Measurements from ENCODE around the gene ATP8A2.

Gene ATP8A2

DNA sequence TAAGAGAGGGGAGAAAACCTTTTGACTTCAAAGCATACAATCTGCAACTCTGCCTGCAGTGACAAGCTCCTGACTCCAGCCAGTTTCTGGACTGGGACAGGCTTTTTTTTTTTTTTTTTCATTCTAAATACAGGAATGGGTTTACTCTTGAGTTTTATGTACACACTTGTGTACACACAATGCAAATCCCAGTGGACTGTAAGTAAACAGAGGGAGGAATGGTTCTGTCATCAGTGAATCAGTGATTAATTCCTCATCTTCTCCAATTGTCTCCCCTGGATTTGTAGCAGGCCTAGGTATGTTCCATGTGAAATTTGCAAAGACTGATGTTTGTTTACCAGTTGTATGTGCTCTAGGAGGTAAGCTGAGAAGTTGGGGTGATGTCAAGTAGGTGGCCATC is 495.3 kb downstream of the ATP8A2 start:
- no peak overlapping the region for H3K4me3 ChIP-seq (ENCODE audit: insufficient read length, low read depth)
- no peaks in the 10 kb centered on the region for H3K36me3 ChIP-seq (ENCODE audit: insufficient read depth, insufficient read length, low read length)
- no peak for DNase-seq (ENCODE audit: low read depth, low spot score)
- H3K27me3 ChIP-seq (ENCODE audit: insufficient read depth, insufficient read length), result no peaks in the 10 kb centered on the region
- H3K9me3 ChIP-seq (ENCODE audit: insufficient read depth, low read length), result no peaks in the 10 kb centered on the region
- H3K9ac ChIP-seq (ENCODE audit: insufficient read length, low read depth), result no peak overlapping the region
- TF ChIP-seq YY1 (IDR thresholded peaks at IDR 0.05; ENCODE audit: insufficient read depth, insufficient read length), result no peak
- TF ChIP-seq SUZ12 (IDR thresholded peaks at IDR 0.05; ENCODE audit: extremely low read depth, insufficient read depth, insufficient read length), result no peak
- TF ChIP-seq ZNF274 (IDR thresholded peaks at IDR 0.05; ENCODE audit: low read depth, low read length), result no peak
- peaks cover 2% of the 10 kb centered on the region for H3K4me1 ChIP-seq (ENCODE audit: insufficient read depth, insufficient read length)

- no peak for DNase-seq (ENCODE audit: low read depth, low spot score)
- no peak for TF ChIP-seq ZNF274 (IDR thresholded peaks at IDR 0.05; ENCODE audit: low read depth, low read length)
- no peak for TF ChIP-seq SUZ12 (IDR thresholded peaks at IDR 0.05; ENCODE audit: extremely low read depth, insufficient read depth, insufficient read length)
- TF ChIP-seq YY1 (IDR thresholded peaks at IDR 0.05; ENCODE audit: insufficient read depth, insufficient read length), result no peak
- Histone ChIP-seq H3K27me3 (ENCODE audit: insufficient read depth, insufficient read length) (no peaks in the 10 kb centered on the region), H3K9ac (ENCODE audit: insufficient read length, low read depth) (no peak overlapping the region), H3K4me3 (ENCODE audit: insufficient read length, low read depth) (no peak overlapping the region), H3K36me3 (ENCODE audit: insufficient read depth, insufficient read length, low read length) (no peaks in the 10 kb centered on the region), H3K9me3 (ENCODE audit: insufficient read depth, low read length) (no peaks in the 10 kb centered on the region), H3K4me1 (ENCODE audit: insufficient read depth, insufficient read length) (peaks cover 2% of the 10 kb centered on the region)
Observed at GRCh38 chr13:25868490-25868889, 496.7 kb downstream of the ATP8A2 start.

DNA sequence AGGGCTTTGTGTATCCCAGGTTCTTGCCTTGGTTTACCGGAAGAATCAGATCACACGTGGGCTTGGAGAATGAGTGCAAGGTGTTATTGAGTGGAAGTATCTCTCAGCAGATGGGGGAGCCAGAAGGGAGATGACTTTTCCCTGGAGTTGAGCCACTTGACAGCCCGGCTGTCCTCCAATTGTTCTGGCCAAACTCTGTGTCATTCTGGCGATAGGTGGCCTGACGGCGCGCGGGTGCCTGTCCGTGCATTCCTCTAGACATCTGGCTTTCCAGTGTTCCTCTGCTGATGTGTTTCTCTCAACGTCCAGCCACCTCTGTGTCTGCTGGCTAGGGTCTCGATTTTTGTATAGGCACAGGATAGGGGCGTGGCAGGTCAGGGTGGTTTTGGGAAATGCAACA is 498.2 kb downstream of the ATP8A2 start:
- H3K9me3 ChIP-seq (ENCODE audit: insufficient read depth, low read length), result no peaks in the 10 kb centered on the region
- TF ChIP-seq YY1 (IDR thresholded peaks at IDR 0.05; ENCODE audit: insufficient read depth, insufficient read length) (no peak), ZNF274 (IDR thresholded peaks at IDR 0.05; ENCODE audit: low read depth, low read length) (no peak), SUZ12 (IDR thresholded peaks at IDR 0.05; ENCODE audit: extremely low read depth, insufficient read depth, insufficient read length) (no peak)
- DNase-seq (ENCODE audit: low read depth, low spot score), result no peak

DNA sequence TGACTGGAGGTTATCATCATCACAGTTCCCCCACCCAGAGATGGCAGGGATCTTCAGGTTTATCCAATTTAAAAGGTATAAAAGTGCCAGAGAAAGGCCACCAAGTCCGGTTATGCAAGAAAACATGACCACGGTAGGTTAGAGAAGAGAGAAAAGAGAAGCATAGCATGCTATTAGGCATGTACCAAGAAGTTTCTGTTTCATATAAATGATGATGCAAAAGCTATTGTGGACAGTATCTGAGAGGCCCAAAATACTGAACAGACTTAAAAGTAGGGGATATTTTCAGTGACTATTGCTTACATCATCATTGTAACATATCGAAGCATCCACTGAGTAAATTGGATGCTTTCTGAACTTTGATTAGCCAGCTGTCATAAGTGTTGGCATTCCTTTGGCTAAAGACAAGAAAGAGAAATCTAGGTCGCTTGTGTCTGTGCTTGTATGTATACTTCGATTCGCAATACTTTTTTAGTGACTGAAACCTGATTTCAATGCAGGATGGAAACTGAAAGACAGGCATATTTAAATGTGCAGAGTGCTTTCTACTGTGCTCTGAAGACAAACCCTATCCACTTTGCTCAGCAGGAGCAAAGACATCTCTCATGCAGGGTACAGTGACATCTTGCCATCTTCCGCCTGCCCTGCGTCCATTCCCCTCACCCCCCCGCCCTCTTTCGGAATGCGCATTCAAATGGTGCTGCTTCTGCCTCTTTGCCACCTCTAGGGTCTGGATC is 499.8 kb downstream of the ATP8A2 start:
- H3K4me1 ChIP-seq (ENCODE audit: insufficient read depth, insufficient read length), result peaks cover 2% of the 10 kb centered on the region
- H3K9me3 ChIP-seq (ENCODE audit: insufficient read depth, low read length), result no peaks in the 10 kb centered on the region
- no peaks in the 10 kb centered on the region for H3K27me3 ChIP-seq (ENCODE audit: insufficient read depth, insufficient read length)
- no peak overlapping the region for H3K4me3 ChIP-seq (ENCODE audit: insufficient read length, low read depth)
- DNase-seq (ENCODE audit: low read depth, low spot score), result no peak
- TF ChIP-seq ZNF274 (IDR thresholded peaks at IDR 0.05; ENCODE audit: low read depth, low read length) (no peak), SUZ12 (IDR thresholded peaks at IDR 0.05; ENCODE audit: extremely low read depth, insufficient read depth, insufficient read length) (no peak), YY1 (IDR thresholded peaks at IDR 0.05; ENCODE audit: insufficient read depth, insufficient read length) (no peak)
- no peak overlapping the region for H3K9ac ChIP-seq (ENCODE audit: insufficient read length, low read depth)
- no peaks in the 10 kb centered on the region for H3K36me3 ChIP-seq (ENCODE audit: insufficient read depth, insufficient read length, low read length)

More for the DNA sequence above, 498.2 kb downstream of the ATP8A2 start:
- no peak overlapping the region for H3K4me3 ChIP-seq (ENCODE audit: insufficient read length, low read depth)
- no peak overlapping the region for H3K9ac ChIP-seq (ENCODE audit: insufficient read length, low read depth)
- no peaks in the 10 kb centered on the region for H3K27me3 ChIP-seq (ENCODE audit: insufficient read depth, insufficient read length)
- H3K4me1 ChIP-seq (ENCODE audit: insufficient read depth, insufficient read length), result peaks cover 2% of the 10 kb centered on the region
- no peaks in the 10 kb centered on the region for H3K36me3 ChIP-seq (ENCODE audit: insufficient read depth, insufficient read length, low read length)

- no peaks in the 10 kb centered on the region for H3K27me3 ChIP-seq (ENCODE audit: insufficient read depth, insufficient read length)
- DNase-seq (ENCODE audit: low read depth, low spot score), result no peak
- no peaks in the 10 kb centered on the region for H3K36me3 ChIP-seq (ENCODE audit: insufficient read depth, insufficient read length, low read length)
- H3K4me3 ChIP-seq (ENCODE audit: insufficient read length, low read depth), result no peak overlapping the region
- peaks cover 2% of the 10 kb centered on the region for H3K4me1 ChIP-seq (ENCODE audit: insufficient read depth, insufficient read length)
- TF ChIP-seq YY1 (IDR thresholded peaks at IDR 0.05; ENCODE audit: insufficient read depth, insufficient read length), result no peak
- TF ChIP-seq ZNF274 (IDR thresholded peaks at IDR 0.05; ENCODE audit: low read depth, low read length), result no peak
- TF ChIP-seq SUZ12 (IDR thresholded peaks at IDR 0.05; ENCODE audit: extremely low read depth, insufficient read depth, insufficient read length), result no peak
- no peak overlapping the region for H3K9ac ChIP-seq (ENCODE audit: insufficient read length, low read depth)
- H3K9me3 ChIP-seq (ENCODE audit: insufficient read depth, low read length), result no peaks in the 10 kb centered on the region
Observed at GRCh38 chr13:25872481-25873241, 500.9 kb downstream of the ATP8A2 start.

DNA sequence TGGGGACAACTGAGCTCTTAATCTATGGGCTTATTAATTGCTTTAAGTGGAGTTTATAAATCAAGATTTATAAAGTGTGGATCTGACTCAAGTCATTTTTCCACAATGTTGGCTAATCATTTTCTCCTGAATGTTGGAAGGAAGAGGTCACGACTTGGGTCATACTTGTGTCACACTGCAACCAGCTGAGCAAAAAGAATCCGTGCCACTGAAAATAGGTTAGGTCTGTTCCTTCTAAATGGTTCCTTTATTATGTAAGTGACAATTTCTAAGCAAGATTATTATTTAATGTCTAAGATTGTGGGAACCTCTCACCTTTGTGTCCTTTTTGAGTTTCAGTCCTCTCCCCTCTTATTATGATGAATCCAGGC is 501.5 kb downstream of the ATP8A2 start:
- Histone ChIP-seq H3K27me3 (ENCODE audit: insufficient read depth, insufficient read length) (no peaks in the 10 kb centered on the region), H3K4me3 (ENCODE audit: insufficient read length, low read depth) (no peak overlapping the region), H3K36me3 (ENCODE audit: insufficient read depth, insufficient read length, low read length) (no peaks in the 10 kb centered on the region), H3K4me1 (ENCODE audit: insufficient read depth, insufficient read length) (peaks cover 2% of the 10 kb centered on the region), H3K9me3 (ENCODE audit: insufficient read depth, low read length) (no peaks in the 10 kb centered on the region), H3K9ac (ENCODE audit: insufficient read length, low read depth) (no peak overlapping the region)
- no peak for DNase-seq (ENCODE audit: low read depth, low spot score)
- TF ChIP-seq YY1 (IDR thresholded peaks at IDR 0.05; ENCODE audit: insufficient read depth, insufficient read length) (no peak), SUZ12 (IDR thresholded peaks at IDR 0.05; ENCODE audit: extremely low read depth, insufficient read depth, insufficient read length) (no peak), ZNF274 (IDR thresholded peaks at IDR 0.05; ENCODE audit: low read depth, low read length) (no peak)

- Histone ChIP-seq H3K4me3 (ENCODE audit: insufficient read length, low read depth) (no peak overlapping the region), H3K9me3 (ENCODE audit: insufficient read depth, low read length) (no peaks in the 10 kb centered on the region), H3K9ac (ENCODE audit: insufficient read length, low read depth) (no peak overlapping the region), H3K4me1 (ENCODE audit: insufficient read depth, insufficient read length) (peaks cover 2% of the 10 kb centered on the region), H3K27me3 (ENCODE audit: insufficient read depth, insufficient read length) (no peaks in the 10 kb centered on the region), H3K36me3 (ENCODE audit: insufficient read depth, insufficient read length, low read length) (no peaks in the 10 kb centered on the region)
- no peak for DNase-seq (ENCODE audit: low read depth, low spot score)
- TF ChIP-seq YY1 (IDR thresholded peaks at IDR 0.05; ENCODE audit: insufficient read depth, insufficient read length), result no peak
- TF ChIP-seq ZNF274 (IDR thresholded peaks at IDR 0.05; ENCODE audit: low read depth, low read length), result no peak
- no peak for TF ChIP-seq SUZ12 (IDR thresholded peaks at IDR 0.05; ENCODE audit: extremely low read depth, insufficient read depth, insufficient read length)
Observed at GRCh38 chr13:25874064-25874737, 502.4 kb downstream of the ATP8A2 start.

Measured in NT2/D1 (cell line).